GM21825 (cell line): Measurements from ENCODE around the gene TTC12.

Source experiments
- ATAC-seq: cut with Tn5 transposase; IDR thresholded peaks from one replicate; pipeline ENCODE4 v1.9.1; 2021; ENCODE audit warnings: mild to moderate bottlenecking, moderate library complexity; ENCODE audit not compliant: unreplicated experiment

TTC12 gene, protein sequence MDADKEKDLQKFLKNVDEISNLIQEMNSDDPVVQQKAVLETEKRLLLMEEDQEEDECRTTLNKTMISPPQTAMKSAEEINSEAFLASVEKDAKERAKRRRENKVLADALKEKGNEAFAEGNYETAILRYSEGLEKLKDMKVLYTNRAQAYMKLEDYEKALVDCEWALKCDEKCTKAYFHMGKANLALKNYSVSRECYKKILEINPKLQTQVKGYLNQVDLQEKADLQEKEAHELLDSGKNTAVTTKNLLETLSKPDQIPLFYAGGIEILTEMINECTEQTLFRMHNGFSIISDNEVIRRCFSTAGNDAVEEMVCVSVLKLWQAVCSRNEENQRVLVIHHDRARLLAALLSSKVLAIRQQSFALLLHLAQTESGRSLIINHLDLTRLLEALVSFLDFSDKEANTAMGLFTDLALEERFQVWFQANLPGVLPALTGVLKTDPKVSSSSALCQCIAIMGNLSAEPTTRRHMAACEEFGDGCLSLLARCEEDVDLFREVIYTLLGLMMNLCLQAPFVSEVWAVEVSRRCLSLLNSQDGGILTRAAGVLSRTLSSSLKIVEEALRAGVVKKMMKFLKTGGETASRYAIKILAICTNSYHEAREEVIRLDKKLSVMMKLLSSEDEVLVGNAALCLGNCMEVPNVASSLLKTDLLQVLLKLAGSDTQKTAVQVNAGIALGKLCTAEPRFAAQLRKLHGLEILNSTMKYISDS

GRCh38 chr11:113314389-113315301 lies at the start of gene TTC12:
TSS of gene TTC12 (plus strand) at chr11:113314583. CDS start at chr11:113316258, 1,675 bp downstream.
- peak; percentile 98 for ATAC-seq

GRCh38 chr11:113265362-113265761 lies 49.0 kb upstream of the TTC12 start:
- ATAC-seq, result no peak

DNA sequence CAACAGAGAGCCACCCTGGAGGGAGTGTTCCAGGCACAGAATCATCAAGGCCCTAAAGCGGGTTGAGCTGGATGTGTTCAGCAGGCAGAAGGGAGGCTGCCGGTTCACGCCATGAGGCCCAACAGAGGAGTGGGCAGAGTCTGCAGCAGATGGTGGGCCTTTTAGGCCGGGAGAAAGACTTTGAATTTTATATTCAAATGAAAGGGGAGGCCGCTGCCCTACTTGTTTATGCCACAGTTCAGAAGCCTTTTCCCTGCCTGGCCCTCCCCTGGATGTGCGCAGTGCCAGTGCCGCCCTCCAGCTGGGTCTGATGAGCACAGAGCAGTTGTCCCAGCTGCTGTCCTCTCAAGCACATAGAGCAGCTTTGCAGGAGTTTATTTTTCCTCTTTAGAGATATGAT lies 46.9 kb upstream of the TTC12 start:
- ATAC-seq, result no peak

GRCh38 chr11:113269096-113269495 lies 45.3 kb upstream of the TTC12 start:
- no peak for ATAC-seq

DNA sequence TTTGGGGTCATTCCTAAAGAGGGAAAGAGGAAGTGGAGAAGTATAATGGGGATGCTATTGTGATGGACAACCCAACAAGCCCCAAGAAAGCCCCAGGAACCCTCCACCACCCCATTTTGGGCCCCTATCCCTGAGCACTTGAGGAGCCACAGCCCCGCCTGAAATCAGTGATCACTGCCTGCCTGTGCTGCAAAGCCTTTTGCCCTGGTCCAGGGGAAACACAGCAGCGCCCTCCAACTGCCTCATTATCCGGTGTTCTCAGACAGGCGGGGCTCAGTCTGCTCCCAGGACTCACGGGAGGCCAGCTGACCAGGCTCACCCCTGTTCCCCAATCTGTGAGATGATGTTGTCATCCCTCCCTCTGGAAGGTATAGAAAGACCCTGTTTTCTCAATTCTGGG lies 44.7 kb upstream of the TTC12 start:
- no peak for ATAC-seq

GRCh38 chr11:113270080-113270479 lies 44.3 kb upstream of the TTC12 start:
- no peak for ATAC-seq

DNA sequence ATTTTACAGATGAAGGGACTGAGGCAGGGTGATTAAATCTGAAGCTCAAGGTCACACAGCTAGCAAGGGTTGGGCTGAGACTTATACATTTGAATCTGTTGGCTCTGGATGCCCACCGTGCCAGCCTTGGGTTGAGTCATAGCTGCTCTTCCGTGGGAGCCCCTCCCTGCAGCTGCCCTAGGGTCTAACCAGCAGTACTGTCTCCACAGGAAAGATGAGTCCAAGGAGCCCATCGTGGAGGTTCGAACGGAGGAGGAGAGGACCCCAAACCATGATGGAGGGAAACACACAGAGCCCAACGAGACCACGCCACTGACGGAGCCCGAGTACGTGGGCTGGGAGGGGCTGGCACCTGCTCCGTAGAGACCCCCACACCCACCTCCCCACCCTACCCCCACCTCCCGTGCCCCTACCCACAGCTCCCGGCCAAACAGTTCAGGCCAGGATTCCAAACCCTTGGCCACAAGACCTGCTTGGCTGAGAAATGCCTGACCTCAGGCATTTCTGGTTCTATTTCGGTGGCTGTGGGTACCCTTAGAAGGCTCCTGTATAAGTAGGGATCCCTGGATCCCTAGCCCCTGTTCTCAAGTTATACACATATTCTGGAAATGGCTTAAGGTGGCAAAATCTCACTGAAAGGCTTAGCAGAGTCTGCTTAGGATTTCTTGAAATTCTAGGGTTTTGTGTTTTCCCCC lies 42.7 kb upstream of the TTC12 start:
- no peak for ATAC-seq

- ATAC-seq, result no peak
Measured at GRCh38 chr11:113272281-113272680, 42.1 kb upstream of the TTC12 start.

DNA sequence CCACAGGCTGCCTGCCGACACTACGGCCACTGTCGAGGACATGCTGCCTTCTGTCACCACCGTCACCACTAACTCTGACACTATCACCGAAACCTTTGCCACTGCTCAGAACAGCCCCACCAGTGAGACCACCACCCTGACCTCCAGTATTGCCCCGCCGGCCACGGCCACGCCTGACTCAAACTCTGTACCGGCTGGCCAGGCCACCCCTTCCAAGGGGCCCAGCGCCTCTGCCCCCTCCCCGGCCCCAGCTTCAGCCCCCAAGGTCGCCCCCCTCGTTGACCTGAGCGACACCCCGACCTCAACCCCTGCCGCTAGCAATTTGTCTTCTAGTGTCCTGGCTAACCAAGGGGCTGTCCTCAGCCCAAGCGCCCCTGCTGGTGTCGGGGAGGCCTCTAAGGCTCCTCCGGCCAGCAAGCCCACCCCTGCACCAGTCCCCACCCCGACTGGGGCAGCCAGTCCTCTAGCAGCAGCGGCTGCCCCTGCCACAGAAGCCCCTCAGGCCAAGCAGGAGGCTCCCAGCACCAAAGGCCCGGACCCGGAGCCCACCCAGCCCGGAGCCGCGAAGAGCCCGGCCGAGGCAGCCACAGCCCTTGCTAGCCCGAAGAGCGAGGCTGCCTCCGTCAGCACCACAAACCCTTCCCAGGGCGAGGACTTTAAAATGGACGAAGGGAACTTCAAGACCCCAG lies 41.3 kb upstream of the TTC12 start:
- no peak for ATAC-seq

DNA sequence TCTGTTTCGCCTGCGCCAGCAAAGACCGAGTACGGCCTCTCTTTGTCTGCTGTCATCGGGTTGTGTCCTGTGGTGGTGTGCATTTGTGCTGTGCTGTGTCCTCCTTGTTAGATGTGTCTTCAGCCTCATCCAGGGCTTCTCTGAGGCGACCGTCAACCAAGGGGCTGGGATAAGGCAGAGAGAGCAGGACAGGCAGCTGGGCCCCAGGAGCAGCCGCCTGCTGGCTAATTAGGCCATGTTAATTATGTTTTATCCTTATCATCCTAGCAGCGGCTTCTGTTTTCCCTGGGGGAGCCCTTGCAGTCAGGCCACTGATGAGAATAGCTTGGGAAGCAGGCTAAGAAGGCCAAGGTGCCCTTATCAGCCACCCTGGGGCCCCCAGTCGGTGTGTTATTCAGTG lies 40.7 kb upstream of the TTC12 start:
- ATAC-seq, result no peak

DNA sequence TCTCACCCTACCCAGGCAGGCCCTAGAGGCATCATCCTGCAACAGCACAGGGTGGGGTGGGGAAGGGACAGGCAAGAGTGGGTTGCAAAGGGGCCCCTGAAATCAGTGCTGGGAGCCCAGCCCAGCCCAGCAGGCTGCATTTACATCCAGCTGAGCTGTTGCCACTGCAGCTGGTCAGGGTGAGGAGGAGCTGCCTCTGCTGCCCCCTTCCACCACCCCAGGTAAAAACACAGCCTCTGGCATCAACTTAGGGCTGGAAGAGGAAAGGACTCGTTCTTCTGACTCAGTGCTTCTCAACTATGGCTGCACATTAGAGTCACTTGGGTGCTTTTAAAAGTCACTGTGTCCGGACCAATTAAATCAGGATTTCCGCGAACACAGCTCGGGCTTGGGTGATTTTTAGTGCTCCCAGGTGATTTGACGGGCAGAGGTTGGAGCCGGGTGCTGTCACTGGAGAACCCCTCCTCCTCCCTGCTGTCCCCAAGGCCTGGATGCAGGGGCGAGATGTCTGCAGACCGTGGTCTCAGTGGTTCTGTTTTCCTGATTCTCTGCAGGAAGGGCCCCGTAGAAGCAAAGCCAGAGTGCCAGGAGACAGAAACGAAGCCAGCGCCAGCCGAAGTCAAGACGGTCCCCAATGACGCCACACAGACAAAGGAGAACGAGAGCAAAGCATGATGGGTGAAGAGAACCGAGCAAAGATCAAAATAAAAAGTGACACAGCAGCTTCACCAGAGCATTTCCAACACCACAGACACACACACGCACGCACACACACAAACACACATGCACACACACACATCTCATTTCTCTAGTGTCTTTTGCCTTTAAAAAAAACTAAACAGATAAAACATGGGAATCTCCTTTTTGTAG lies 39.4 kb upstream of the TTC12 start:
- no peak for ATAC-seq

GRCh38 chr11:113275602-113276001 lies 38.8 kb upstream of the TTC12 start:
- no peak for ATAC-seq

- no peak for ATAC-seq
Measured at GRCh38 chr11:113276466-113276865, 37.9 kb upstream of the TTC12 start.

DNA sequence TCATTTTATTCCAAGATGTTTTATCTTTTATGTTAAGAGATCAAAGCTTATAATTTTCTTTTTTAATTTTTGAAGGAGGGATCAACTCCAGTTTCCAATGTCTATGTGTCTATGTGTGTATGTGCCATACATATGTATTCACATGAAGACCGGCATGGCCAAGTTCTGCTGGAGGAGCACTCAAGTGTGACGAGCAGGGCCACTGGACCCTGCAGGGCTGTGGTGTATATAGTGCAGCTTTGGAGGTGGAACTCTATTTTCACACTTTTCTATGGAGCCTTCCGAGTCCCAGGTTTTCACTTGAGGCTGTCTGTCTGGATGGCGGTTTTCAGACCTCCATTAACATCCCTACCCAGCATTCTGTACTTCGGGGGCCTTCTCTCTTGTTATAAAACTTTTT lies 36.5 kb upstream of the TTC12 start:
- no peak for ATAC-seq

GRCh38 chr11:113278481-113278880 lies 35.9 kb upstream of the TTC12 start:
- ATAC-seq, result no peak

DNA sequence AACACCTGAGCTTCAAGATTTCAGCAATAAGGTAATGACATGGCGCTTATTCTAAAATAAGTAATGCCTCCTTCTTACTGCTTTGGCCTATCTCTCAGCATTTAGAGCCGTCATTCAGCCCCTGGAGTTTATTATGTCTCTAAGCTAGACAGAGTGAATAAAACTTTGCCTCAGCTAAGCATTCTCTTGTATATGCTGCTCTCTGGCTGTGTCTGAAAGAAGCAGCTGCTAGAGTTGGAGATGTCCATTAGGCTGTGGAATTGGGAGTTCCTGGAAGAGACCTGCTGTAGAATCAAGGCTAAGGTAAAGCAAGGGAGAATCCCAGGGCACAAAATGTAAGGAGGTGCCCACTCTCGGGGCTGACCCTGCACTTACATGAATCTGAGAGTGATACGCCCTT lies 35.5 kb upstream of the TTC12 start:
- ATAC-seq, result no peak

GRCh38 chr11:113279591-113279990 lies 34.8 kb upstream of the TTC12 start:
- no peak for ATAC-seq

- ATAC-seq, result no peak
Measured at GRCh38 chr11:113281052-113281725, 33.2 kb upstream of the TTC12 start.
